HCEC 1CT (cell line): Measurements from ENCODE around the gene PAM16.
A peak's percentile ranks its signal among the peaks of the same experiment; 100 is the strongest.

Experiments used
- DNase-seq: peaks from one replicate; pipeline ENCODE4 v3.0.0-alpha.2; 2017

PAM16 gene

DNA sequence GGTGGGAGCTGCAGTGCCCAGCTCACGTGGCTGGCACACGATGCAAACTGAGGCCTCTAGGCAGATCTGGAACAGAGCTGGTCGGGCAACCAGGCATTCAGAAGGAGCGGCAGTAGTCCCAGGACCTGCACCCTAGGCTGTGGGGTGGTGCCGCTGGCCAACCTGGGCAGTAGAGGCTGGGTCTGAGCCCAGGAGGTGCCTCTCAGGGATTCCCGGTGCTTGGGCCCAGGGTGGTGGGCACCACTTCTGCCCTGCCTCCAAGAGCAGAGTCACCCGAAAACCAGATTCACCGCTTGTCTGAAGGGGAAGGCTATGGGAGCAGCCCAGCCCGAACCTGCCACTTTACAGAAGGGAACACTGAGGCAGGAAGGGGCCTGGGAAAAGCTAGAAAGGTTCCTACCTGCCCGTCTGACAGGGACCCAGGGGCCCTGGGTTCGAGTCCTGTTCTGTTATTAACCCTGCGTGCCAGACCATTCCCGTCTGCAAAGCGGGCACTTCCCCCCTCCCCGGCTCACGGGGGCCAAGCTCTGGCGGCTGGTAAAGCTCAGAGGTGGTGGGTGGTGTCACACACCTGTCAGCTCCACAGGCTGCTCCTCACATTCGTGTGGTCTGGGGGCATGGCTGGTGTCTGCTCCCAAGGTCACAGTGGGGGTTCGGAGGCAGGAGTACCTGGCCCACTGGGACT, 18.4 kb downstream of the PAM16 start:
- no peak for DNase-seq

DNA sequence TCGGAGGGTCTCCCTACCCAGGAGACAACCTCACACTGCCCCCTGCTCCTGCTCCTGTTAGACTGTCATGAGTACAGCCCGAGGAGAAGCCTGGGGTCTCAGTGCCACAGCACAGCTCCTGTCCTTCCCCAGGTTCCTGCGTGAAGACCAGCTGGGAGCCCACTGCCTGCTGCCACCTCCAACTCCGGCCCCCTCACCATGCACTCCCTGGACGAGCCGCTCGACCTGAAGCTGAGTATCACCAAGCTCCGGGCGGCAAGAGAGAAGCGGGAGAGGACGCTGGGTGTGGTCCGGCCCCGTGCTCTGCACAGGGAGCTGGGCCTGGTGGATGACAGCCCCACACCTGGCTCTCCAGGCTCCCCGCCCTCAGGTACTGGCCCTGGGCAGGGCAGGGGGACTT, 19.0 kb downstream of the PAM16 start:
- no peak for DNase-seq

DNA sequence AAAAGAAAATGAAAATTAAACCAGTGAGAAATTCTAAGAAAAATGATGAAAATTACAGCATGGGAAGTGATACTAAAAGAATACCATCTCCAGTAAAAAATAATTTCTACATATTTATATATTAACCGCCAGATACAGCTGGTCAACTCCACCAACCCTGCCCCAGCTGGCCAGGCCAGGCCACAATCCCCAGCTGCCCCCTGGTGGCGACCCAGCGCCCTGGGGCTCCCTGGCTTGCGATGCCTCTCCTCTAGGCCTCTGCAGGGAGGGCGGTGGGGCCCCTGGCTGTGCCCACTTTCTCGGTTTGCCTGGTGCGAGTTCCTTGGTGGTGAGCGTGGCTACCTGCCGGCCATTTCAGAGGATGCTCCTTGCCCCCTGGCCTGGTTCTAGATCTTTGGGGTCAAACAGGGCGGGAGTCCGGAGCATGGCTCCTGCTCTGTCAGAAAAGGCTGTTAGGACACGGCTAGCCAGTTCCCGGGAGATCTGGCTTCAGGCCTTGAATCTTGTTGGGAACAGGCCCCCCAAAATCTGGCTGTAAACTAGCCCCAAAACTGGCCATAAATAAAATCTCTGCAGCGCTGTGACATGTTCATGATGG, 20.7 kb downstream of the PAM16 start:
- DNase-seq = peak; percentile 70

DNA sequence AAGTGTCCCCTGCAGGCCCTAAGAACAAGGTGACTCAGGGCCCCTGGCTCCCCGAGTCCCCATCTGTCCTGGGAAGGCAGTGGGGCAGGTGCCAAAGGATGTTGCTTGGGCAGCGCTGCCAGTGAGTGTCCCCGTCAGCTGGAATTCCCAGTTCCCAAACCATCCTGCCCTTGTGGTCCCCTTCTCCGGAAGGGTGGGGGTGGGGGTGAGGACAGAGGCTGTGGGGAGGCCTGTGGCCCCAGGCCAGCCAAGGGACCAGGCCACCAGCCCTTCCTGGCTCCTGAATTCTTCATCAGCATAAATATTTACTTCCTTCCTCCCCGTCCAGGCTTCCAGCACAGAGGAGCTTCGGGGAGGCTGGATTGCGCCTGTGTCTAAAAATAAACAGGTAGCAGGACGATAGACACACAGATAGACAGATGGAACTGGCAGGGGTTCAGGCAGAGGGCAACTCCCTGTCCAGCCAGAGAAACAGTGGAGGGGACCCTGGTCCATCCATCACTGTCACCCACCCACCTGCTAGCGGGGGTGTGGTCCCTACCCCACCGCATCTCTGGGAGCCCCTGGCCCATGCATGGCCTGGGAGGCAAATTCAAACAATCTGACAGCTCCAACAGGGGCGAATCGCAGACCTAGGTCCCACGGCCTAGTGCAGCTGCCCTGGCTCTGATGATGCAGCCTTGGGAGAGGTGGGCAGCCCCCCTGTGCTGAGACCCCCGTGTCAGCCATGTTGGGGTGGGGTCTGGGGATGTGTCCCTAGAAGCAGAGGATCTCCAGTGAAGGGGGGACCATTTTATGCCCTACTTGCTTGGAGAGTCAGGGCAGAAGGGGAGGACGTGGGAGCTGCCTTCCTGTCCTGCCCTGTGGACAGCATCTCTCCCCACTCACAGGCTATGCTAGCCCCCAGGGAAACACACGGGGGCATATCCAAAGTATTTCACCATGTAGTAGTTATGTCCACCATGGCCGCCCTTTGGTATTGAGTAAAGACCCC, 22.0 kb downstream of the PAM16 start:
- peak; percentile 14 for DNase-seq

DNA sequence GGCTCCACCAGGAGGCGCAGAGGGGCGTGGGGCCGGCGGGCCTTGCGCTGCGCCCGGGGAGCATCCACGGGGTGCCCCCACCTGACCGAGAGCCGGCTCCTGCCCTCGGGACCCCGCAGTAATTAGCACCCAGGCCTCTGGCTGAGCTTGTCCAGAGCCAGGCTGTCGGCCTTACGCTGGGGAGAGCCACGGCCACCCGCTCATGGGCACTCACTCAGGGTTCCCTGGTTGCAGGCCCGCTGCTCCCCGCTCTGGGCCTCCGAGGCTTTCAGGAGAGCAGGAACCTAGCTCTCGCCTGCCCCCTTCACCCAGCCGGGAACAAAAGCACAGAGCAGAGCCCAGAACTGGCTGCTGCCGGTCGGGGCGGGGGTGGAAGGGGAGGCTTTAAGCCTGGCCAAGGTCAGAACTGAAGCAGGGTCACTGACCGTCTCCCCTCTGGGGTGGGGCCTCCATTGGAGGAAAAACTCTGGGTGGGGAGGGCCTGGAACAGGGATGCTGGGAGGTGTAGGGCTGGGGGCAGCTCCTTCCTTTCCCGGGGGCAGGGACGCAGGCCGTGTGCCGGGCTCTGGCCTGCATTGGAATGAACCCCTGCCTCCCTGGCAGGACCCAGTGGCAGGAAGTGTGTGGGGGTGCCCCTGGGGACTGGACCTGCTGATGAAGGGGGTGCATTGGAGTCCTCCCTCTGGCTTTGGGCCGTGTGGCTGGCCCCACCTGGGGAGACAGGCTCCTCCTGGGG, 22.9 kb downstream of the PAM16 start:
- DNase-seq = peak; percentile 85

DNA sequence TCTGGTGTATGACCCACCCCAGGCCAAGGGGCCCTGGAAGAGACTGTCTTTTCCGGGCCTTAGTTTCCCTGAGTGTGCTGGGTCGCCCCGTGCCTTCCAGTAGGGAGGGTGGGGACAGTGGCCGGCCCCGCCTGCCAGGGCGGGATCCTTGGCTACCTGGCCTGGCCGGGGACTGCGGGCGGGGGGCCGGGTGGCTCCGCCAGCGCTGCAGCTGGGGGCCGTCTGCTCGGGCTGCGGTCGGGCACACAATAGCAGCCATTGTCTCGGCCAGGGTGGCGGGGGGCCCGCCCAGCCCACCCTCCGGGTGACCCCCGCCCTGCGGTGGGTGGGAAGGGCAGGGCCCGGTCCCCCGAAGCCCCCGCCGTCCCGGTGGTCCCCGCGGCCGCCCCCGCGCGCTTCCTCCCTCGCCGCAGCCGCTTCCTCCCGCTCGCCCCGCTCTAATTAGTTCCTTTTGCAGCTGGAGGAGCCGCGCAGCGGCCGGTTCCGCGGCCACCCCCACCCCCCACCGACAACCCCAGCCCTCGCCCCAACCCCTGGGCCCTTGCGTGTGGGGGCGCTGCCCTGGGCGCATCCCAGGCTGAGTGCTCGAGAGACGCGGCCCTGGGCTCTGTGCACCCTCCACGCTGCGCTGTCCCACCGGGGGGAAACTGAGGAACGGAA, 23.6 kb downstream of the PAM16 start:
- no peak for DNase-seq

DNA sequence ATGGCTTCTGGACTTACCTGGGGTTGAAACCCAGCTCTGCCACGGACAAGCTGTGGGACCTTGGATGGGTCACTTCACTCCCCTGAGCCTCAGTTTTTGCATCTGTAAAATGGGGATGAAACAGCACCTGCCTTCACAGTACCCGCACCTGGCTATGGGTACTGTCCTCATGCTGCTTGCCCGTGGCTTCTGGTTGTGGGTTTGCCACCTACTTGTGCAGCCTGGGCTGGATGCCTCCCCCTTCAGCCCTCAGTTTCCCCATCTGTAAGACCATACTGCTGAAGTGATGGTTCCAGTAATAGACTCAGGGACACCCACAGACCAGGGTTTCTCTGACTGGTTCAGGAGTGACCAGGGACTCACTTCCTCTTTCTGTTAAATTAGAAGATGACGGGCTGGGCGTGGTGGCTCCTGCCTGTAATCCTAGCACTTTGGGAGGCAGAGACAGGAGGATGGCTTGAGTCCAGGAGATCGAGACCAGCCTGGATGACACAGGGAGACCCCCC, 25.8 kb downstream of the PAM16 start:
- no peak for DNase-seq

DNA sequence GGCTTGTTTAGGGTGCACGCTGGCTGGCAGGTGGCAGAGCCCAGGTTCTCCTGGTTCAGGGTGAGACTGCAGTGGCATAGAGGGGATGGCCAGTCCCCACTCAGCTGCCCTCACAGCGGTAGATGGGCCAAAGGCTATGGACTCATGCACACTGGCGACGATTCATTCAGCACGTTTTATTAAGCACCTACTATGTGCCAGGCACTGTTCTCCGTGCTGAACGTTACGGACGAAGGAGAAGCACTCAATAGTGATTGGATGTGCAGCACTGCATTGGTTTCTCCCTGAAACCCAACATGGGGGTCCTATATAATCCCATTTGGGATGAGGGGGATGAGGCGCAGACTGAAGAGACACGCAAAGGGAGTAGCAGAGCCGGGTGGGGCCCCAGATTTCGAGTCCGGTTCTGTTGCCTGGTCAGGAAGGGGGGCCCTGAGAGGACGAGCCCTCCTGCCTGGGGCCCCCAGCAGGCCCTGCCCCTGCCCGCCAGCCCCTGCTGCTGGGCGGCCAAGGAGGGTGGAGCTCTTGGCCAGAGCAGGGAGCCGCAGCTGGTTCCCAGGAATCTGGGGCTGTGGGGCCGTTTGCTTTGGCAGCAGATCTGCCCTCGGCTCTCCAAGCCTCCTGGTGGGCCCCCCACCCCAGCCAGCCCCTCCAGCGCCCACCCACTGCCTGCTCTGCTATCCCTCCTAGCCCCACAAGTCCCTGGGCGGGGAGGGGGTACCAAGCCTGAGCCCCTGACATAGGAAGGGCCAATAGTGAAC, 26.4 kb downstream of the PAM16 start:
- DNase-seq = no peak

DNA sequence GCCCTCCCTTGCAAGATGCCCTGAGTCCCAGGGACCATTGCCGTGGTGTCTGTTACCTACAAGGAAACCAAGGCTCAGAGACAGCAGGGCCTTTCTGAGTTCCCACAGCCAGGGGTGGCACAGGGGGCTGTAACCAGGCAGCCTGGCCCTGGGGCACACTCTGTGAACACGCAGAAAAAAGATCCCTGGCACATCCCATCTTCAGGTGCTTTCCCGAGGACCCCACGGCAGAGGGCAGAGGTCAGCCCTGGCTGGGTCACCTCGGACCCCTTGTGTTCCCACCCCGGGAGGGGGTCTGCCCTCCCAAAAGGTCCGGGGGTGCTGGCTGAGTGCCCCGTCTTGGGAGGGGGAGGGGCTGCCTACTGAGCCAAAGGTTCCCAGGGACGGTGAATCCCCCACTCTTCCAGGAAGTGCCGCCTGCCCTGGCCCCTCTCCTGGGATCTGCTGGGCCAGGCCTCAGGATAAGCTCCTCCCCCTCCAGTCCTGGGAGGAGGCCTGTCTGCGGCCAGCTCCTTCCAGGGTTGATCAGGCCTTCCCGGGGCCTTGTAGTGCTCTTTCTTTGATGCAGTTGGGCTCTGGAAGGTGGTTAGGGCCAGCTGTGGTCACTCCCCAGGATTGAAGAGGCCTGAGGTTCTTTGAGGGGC, 27.2 kb downstream of the PAM16 start:
- DNase-seq = peak; percentile 21

DNA sequence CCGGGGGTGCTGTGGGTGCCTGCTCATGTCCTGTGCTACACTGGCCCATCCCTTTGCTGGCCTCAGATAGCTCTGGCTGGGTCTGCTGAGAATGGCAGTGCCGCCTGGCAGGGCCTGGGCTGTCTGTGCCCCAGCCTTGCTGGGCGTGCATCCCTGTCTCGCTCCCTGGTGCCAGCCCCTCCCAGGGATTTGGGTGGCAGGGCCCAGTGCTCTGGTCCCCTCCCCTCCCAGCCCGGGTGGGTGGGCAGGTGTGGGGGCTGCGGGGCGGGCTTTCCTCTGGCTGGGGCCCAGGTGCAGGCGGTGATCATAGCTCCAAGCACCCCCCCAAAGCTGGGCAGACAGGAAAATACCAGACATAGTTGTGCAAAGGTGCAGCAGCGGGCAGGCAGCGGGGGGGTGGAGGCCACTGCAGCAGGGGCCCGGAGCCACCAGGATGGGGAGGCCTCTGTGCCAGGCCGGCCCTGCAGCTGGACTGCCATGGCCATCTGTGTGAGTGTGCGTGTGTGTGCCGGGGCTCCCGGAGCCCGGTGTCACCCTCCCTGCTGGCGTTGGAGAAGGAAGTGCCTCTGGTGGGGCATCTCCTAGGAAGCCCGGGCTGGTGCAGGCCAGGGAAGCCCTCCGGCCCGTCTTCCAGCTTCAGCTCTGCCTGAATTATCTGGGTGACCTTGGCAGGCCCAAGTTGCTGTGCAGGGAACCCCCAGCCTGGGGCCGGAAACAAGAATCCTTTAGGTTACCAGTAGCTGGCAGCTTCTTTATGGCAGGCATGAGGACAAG, 27.9 kb downstream of the PAM16 start:
- no peak for DNase-seq

DNA sequence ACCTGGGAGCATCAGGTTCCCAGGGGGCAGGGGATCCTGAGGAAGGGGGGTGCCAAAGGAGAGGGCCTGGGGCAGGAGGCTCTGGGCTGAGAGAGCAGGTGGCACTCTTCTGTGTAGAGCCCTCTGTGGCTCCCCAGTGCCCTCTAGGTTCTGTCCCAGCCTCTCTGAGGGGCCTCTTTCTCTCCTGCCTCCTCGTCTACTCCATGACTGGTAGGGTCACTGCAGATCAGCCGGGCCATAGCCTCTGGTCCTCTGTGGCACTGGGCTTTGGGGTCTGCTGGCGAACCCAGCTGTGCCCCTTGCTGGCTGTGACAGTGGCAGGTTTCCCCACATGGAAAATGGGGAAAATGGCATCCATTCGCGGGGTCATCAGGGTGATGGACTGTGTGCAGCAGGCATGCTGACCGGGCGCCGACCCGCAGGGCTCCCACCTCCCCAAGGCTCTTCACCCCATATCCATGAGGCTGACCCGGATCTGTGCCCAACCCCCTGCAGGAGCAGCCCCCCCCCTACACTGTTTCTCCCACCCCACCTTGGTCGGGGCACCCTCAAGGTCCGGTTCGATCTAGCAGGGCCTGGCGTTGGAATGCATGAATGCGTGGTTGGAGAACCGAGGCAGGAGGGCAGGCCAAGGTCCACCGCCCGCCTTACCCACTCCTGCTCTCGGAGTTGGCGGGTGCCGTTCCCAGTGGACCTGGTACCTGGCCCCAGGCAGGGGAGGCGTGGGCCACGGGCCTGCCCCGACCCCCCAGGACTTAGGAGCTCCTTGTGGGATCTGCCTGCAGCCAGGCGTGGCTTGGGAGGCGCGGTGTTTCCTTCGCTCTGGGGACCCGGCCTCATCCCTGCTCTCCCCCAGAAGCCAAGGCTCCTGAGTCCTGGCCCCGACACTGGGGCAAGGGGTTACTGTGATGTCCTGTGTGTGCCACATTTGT, 28.7 kb downstream of the PAM16 start:
- DNase-seq = no peak

DNA sequence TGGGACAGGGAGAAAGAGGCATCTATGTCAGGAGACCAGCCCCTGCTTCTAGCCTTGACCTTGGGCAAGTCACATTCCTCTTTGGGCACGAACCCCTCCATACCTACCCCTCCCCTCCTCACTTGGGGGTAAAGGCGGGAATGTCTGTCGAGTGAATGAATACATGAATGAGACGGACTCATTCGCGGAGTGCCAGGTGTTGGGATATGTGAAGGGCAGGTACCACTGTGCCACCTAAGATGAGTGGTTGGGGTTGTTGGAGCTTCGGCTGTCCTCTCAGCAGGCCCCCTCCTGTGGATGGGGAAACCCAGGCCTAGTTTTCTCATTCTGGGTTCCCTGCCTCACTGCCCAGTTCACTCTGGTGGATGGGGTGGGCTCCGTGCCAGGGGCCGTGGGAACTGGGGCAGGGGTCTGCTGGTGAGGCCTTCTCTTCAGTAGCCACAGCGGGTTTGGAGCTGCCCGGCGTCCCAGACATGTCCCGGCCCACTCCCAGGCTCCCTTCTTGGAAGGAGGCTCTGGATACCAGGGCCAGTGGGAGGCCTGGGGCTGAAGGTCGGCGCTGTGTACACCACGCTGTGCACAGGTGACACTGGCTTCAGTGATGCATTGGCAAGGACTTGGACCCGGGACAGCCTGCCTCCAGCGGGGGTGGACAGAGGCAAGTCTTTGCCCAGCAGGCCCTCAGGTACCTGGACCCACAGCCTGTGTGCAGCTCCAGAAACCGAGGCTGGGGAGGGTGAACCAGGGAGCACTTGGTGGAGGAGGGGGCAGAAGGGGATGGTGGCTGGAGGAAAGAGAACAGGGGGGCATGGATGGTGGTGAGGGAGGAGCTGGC, 29.6 kb downstream of the PAM16 start:
- DNase-seq = no peak

DNA sequence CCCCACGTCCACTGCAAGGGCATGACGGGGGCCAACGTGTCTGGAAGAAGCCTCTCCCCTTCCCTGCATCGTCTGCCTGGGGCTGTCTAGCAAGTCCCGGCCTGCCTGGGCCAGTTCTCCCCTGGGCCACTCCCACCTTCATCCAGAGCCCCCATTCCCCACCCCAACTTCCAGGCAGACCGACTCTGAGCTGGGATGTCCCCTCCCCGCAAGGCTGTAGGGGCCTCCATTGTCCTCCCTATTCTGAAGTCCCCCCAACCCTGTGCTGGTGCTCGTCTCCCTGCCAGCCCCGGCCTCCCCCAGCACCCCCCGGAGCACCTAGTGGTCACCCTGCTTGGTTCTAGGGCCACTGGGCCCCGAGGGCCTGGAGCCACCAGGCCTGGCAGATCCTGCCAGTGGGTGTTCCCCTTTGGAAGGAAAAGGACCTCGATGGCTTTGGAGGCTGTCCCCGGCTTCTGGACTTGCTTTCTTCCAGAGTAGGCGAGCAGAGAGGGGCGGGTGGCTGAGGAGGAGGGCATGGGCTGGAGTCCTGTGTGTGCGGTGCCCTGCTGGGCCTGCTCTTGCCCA, 30.5 kb downstream of the PAM16 start:
- DNase-seq = no peak

DNA sequence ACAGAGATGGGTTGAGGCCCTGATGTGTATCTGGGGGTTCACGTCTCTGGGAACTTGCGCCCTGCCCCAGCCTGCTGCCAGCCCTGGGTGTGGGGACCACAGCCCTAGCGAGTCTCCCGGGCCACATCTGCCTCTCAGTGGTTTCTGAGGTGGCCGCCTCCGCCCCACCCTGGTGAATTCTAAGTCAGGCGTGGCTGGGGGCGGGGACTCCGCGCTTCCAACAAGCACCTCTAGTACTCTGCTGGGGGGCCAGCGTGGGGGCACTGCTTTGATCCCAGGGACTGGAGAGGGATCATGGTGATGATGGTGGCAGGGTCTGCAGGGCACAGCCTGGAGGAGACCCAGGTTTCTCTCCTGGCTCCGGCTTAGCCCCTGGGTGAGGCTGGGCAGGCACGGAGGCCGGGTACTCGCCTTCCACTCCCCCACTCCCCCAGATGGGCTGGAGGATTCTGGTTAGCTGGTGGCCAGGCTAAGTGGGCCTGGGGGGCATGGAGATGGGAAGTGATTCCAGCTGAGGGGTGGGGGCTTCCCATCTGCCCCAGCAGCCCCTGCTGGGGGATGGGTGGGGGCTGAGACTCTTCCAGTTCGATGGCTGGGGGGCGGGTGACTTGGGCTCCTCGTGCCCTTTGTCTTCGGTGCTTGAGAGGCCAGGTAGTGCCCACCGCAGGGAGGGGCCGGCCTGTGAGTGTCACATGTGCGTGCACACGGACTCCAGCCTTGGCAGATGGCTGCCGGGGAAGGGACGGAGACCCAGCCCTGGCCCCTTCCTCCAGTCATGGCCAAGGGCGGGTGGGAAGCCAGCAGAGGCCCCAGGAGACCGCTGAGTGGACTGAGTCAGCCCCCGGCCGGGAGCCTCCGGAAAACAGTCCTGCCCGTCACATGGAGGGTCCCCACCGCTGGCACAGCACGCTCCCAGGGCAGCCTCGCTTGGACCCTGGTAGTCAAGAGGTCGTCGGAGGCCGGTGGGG, 31.4 kb downstream of the PAM16 start:
- no peak for DNase-seq

DNA sequence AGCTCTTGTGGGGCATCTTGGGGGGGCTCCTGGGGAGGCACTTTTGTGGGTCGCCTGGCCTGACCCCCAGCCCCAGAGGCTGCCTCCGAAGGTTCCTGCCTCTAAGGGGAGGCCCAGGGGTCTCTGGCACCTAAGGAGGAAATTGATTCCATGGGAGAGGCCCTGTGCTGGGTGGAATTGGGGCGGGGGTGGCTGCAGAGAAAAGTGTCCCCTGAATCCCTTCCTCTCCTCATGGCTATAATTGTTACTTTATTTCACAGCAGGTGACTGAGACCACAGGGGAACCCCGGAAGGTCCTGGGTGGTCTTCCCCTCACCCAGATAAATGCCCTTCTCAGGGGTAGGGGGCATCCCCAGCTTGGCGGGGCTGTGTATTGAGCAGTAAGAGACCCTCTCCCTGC, 32.2 kb downstream of the PAM16 start:
- no peak for DNase-seq

DNA sequence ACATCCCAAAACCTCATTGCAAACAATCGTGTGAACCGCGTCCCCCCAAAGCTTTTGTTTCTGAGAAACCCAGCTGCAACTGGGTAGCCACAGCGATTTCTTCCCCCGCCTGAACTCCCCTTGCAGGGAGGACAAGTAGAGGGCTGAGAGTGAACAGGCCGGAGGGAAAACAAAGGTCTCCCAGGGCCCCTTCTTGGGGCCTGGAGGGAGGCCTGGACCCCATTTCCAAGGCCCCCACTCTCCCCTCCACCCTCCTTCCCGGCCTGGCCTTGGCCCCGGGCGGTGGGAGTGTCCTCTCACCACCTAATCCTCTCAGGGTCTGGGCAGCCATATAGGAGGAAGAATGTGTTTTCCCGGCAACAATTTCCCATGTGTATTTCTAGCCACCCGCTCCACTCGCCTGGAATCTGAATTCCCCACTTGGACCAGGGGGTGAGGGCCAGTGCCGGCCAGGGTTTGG, 32.6 kb downstream of the PAM16 start:
- DNase-seq = no peak
